GM19099 (cell line): ENCODE measurements around the gene DACH1.

Source experiments
- POLR2A ChIP-seq: IDR thresholded peaks from 3 replicates; pipeline ENCODE4 v1.6.1; 2011; ENCODE audit warnings: low read depth; ENCODE audit not compliant: insufficient read length; ENCODE audit errors: extremely low read depth

DACH1 gene

GRCh38 chr13:71867131-71867814, at the start of gene DACH1:
Gene DACH1, minus strand, starts transcription at chr13:71867204.
- no peak for TF ChIP-seq POLR2A

- TF ChIP-seq POLR2A: no peak
These were observed 46.7 kb upstream of the DACH1 start for GRCh38 chr13:71913717-71914116.

GRCh38 chr13:71912524-71912923, 45.5 kb upstream of the DACH1 start:
- TF ChIP-seq POLR2A: no peak

GRCh38 chr13:71906448-71906847, 39.4 kb upstream of the DACH1 start:
- TF ChIP-seq POLR2A: no peak

GRCh38 chr13:71902676-71903075, 35.7 kb upstream of the DACH1 start:
- no peak for TF ChIP-seq POLR2A

GRCh38 chr13:71886880-71887279, 19.9 kb upstream of the DACH1 start:
- no peak for TF ChIP-seq POLR2A

GRCh38 chr13:71882120-71882519, 15.1 kb upstream of the DACH1 start:
- no peak for TF ChIP-seq POLR2A

- no peak for TF ChIP-seq POLR2A
These were observed 13.9 kb upstream of the DACH1 start for GRCh38 chr13:71880753-71881541.

- no peak for TF ChIP-seq POLR2A
These were observed 12.9 kb upstream of the DACH1 start for GRCh38 chr13:71879808-71880344.

- TF ChIP-seq POLR2A: no peak
These were observed 12.1 kb upstream of the DACH1 start for GRCh38 chr13:71879129-71879535.

- TF ChIP-seq POLR2A: no peak
These were observed 10.3 kb upstream of the DACH1 start for GRCh38 chr13:71877256-71877653.

GRCh38 chr13:71876648-71877255, 9.7 kb upstream of the DACH1 start:
- TF ChIP-seq POLR2A: no peak

- no peak for TF ChIP-seq POLR2A
These were observed 8.8 kb upstream of the DACH1 start for GRCh38 chr13:71875823-71876222.

GRCh38 chr13:71874458-71874857, 7.5 kb upstream of the DACH1 start:
- TF ChIP-seq POLR2A: no peak

- no peak for TF ChIP-seq POLR2A
These were observed 6.6 kb upstream of the DACH1 start for GRCh38 chr13:71873418-71874247.

- TF ChIP-seq POLR2A: no peak
These were observed 4.8 kb upstream of the DACH1 start for GRCh38 chr13:71871844-71872243.
